ENCODE measurements around the gene ARPC5. TPM values are rescaled to one million over a fixed set of nuclear protein-coding genes. Genes with fewer than 3 reads are reported as not detected.

ARPC5 gene
- total RNA-seq, 1 donor from 2014 or later = 163 TPM

GRCh38 chr1:183656355-183656754, 20.8 kb upstream of the ARPC5 start:
- no peak for DNase-seq (ENCODE audit: low read depth)
- no peak for TF ChIP-seq CTCF (IDR thresholded peaks at IDR 0.05; ENCODE audit: insufficient read depth, low read length, poor library complexity, severe bottlenecking)
- no peaks in the 10 kb centered on the region for H3K36me3 ChIP-seq (ENCODE audit: control insufficient read depth, insufficient read depth, low read length)

GRCh38 chr1:183655562-183656075, 20.0 kb upstream of the ARPC5 start:
- DNase-seq (ENCODE audit: low read depth) = peak; percentile 28
- H3K4me3 ChIP-seq (ENCODE audit: low read depth, low read length) = no peak overlapping the region
- H3K36me3 ChIP-seq (ENCODE audit: control insufficient read depth, insufficient read depth, low read length) = no peaks in the 10 kb centered on the region
- no peaks in the 10 kb centered on the region for H3K27me3 ChIP-seq (ENCODE audit: control insufficient read depth, insufficient read depth, low read length)
- peak; percentile 82 for TF ChIP-seq CTCF (IDR thresholded peaks at IDR 0.05; ENCODE audit: insufficient read depth, low read length, poor library complexity, severe bottlenecking)

More at GRCh38 chr1:183656355-183656754, 20.8 kb upstream of the ARPC5 start:
- no peak overlapping the region for H3K4me3 ChIP-seq (ENCODE audit: low read depth, low read length)
- H3K27me3 ChIP-seq (ENCODE audit: control insufficient read depth, insufficient read depth, low read length) = no peaks in the 10 kb centered on the region

- no peak for DNase-seq (ENCODE audit: low read depth)
- H3K27me3 ChIP-seq (ENCODE audit: control insufficient read depth, insufficient read depth, low read length) = no peaks in the 10 kb centered on the region
- TF ChIP-seq CTCF (IDR thresholded peaks at IDR 0.05; ENCODE audit: insufficient read depth, low read length, poor library complexity, severe bottlenecking) = no peak
- no peaks in the 10 kb centered on the region for H3K36me3 ChIP-seq (ENCODE audit: control insufficient read depth, insufficient read depth, low read length)
- no peak overlapping the region for H3K4me3 ChIP-seq (ENCODE audit: low read depth, low read length)
Measured at GRCh38 chr1:183654706-183655105, 19.1 kb upstream of the ARPC5 start.

GRCh38 chr1:183653876-183654451, 18.4 kb upstream of the ARPC5 start:
- no peak overlapping the region for H3K4me3 ChIP-seq (ENCODE audit: low read depth, low read length)
- H3K36me3 ChIP-seq (ENCODE audit: control insufficient read depth, insufficient read depth, low read length) = no peaks in the 10 kb centered on the region
- no peak for TF ChIP-seq CTCF (IDR thresholded peaks at IDR 0.05; ENCODE audit: insufficient read depth, low read length, poor library complexity, severe bottlenecking)
- no peaks in the 10 kb centered on the region for H3K27me3 ChIP-seq (ENCODE audit: control insufficient read depth, insufficient read depth, low read length)
- DNase-seq (ENCODE audit: low read depth) = no peak

- Histone ChIP-seq H3K27me3 (ENCODE audit: control insufficient read depth, insufficient read depth, low read length) (no peaks in the 10 kb centered on the region), H3K4me3 (ENCODE audit: low read depth, low read length) (no peak overlapping the region), H3K36me3 (ENCODE audit: control insufficient read depth, insufficient read depth, low read length) (no peaks in the 10 kb centered on the region)
- DNase-seq (ENCODE audit: low read depth) = no peak
- no peak for TF ChIP-seq CTCF (IDR thresholded peaks at IDR 0.05; ENCODE audit: insufficient read depth, low read length, poor library complexity, severe bottlenecking)
Measured at GRCh38 chr1:183653462-183653794, 17.8 kb upstream of the ARPC5 start.

All from kidney epithelial cell (primary cell).